HAP-1 (cell line): ENCODE results near the gene L3MBTL4.

ENCODE experiments used
- DNase-seq, 2 experiments: peaks; one replicate each; pipeline ENCODE4 v3.0.0-alpha.2; 2016 to 2020; ENCODE audit warnings: low spot score in 2 of 2
- H3K27me3 ChIP-seq: fragments of 250-450 bp; sonication (Bioruptor Pico); 2 replicates; pipeline ENCODE4 v1.5.1; 2020; ENCODE audit warnings: low read depth, mild to moderate bottlenecking, moderate library complexity
- H3K36me3 ChIP-seq: fragments of 250-450 bp; sonication (Bioruptor Pico); replicated peaks from 2 replicates; pipeline ENCODE4 v1.5.1; 2020; ENCODE audit warnings: mild to moderate bottlenecking
- H3K4me1 ChIP-seq: fragments of 250-450 bp; sonication (Bioruptor Pico); 2 replicates; pipeline ENCODE4 v1.5.1; 2020; ENCODE audit warnings: mild to moderate bottlenecking
- H3K4me3 ChIP-seq: fragments of 250-450 bp; sonication (Bioruptor Pico); 2 replicates; pipeline ENCODE4 v1.5.1; 2020; ENCODE audit warnings: mild to moderate bottlenecking, moderate library complexity
- H3K9me3 ChIP-seq: fragments of 250-450 bp; sonication (Bioruptor Pico); 2 replicates; pipeline ENCODE4 v1.5.1; 2020; ENCODE audit warnings: mild to moderate bottlenecking, moderate library complexity
- in situ Hi-C: fragments of 300-500 bp; cut with MboI; formaldehyde crosslinking; loops from 3 replicates; pipeline ENCODE4 v1.14.3; 2020; ENCODE audit warnings: low sequenced_read_pairs, inconsistent platforms, mixed read lengths

The L3MBTL4 gene

DNA sequence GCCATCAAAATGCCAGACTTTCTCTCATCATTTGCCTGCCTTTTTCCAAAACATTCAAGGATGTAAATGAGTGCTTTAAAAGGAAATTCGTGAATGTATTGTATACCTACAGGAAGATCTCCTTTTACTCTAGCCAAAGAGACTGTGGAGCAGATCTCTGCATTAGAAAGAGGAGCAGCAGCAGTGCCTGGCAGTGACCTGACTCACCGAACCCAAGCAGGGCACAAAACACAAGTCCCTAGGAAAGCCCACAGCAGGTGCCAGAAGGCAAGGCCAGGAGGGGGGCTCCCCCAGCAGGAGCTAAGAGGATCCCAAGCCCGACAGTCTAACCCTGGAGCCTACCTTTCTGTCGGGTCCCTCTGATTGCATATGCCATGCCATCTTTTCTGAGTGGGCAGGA, 47.9 kb downstream of the L3MBTL4 start:
- Histone ChIP-seq H3K36me3 (no peaks in the 10 kb centered on the region), H3K4me1 (no peaks in the 10 kb centered on the region), H3K27me3 (no peaks in the 10 kb centered on the region), H3K4me3 (no peak overlapping the region), H3K9me3 (no peaks in the 10 kb centered on the region)
- in situ Hi-C loops = no loop called here
- DNase-seq = no peak

DNA sequence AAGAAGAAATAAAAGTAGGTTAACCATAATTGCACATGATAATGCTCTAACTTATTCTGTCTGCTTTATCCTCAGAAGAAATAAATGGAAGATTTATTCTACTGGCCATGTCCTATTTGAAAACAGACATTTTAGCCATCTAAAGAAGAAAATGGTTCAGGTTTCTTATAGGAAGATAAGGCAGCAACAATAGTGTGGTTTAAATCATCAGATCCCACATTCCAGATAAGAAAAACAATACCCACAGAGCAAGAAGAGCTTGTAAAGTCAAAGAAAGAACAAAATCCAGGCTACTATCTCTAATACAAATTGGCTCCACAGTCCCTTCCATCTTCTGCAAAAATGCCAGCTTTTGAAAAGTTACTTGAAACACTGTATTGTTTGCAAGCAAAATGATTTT, 49.3 kb downstream of the L3MBTL4 start:
- Histone ChIP-seq H3K36me3 (no peaks in the 10 kb centered on the region), H3K9me3 (no peaks in the 10 kb centered on the region), H3K4me3 (no peak overlapping the region), H3K4me1 (no peaks in the 10 kb centered on the region), H3K27me3 (no peaks in the 10 kb centered on the region)
- in situ Hi-C loops = no loop called here
- no peak for DNase-seq

DNA sequence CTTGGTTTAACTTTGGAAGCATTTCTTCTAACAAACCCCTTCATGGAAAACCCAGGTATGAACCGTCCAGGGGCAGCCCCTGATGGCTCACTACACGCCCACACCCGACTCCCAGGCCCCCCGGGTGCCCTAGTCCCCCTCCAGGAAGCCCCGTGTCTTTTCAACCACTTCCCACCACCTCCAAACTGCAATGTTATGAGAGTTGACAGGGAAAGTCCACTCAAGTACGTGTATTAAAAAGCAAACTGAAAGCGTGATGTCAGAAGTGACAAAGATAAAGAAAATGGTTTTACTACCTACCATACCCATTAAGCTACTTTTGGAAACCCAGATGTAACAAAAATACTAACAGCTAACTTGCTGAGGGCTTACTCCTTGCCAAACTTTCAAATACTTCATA, 51.5 kb downstream of the L3MBTL4 start:
- Histone ChIP-seq H3K9me3 (no peaks in the 10 kb centered on the region), H3K36me3 (no peaks in the 10 kb centered on the region), H3K27me3 (no peaks in the 10 kb centered on the region), H3K4me1 (no peaks in the 10 kb centered on the region), H3K4me3 (no peak overlapping the region)
- no peak for DNase-seq
- in situ Hi-C loops = no loop called here

GRCh38 chr18:6362559-6363129, 52.1 kb downstream of the L3MBTL4 start:
- in situ Hi-C loops = no loop called here
- Histone ChIP-seq H3K4me1 (no peaks in the 10 kb centered on the region), H3K27me3 (no peaks in the 10 kb centered on the region), H3K4me3 (no peak overlapping the region), H3K36me3 (no peaks in the 10 kb centered on the region), H3K9me3 (no peaks in the 10 kb centered on the region)
- DNase-seq = no peak

DNA sequence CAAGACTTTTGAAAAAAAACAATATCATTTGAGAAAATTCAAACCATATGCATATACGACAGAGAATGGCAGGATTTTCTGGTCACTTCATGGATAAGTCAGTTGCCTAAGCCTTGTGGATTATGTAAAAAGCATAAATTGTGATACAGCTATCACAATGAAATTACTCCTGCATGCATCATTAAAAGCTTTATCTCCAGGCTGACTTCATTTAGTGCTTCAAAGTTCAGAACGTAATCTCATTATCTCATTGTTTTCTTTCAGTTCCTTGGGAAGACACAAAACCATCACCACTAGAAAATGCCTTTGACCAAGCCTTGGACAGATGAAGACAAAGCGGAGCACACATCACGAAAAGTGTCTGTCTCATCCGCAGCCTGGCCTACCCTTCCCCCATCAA, 57.0 kb downstream of the L3MBTL4 start:
- H3K4me1 ChIP-seq = no peaks in the 10 kb centered on the region
- H3K4me3 ChIP-seq = no peak overlapping the region
- H3K9me3 ChIP-seq = no peaks in the 10 kb centered on the region
- in situ Hi-C loops = no loop called here
- no peaks in the 10 kb centered on the region for H3K36me3 ChIP-seq
- no peaks in the 10 kb centered on the region for H3K27me3 ChIP-seq
- DNase-seq = no peak

- no peak for DNase-seq
- Histone ChIP-seq H3K9me3 (no peaks in the 10 kb centered on the region), H3K4me3 (no peak overlapping the region), H3K4me1 (no peaks in the 10 kb centered on the region), H3K36me3 (no peaks in the 10 kb centered on the region), H3K27me3 (no peaks in the 10 kb centered on the region)
- in situ Hi-C loops = no loop called here
Measured at GRCh38 chr18:6355789-6356589, 58.7 kb downstream of the L3MBTL4 start.

DNA sequence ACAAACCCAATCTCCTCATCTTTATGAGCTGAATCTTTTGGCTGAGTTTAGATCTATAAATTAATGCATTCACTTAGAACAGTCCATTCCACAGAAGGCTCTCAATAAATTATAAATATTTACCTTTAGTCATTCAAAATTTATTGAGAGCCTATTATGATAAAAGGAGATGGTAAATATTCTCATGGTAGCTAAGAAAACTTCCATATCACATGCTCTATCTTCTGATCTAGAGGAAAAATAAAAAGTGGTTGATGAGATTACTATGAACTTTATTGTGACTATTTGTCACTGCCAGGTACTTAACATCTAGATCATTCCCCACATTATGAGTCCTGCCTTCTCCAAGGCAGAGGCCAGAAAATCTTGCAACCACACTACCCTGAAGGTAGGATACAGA, 62.4 kb downstream of the L3MBTL4 start:
- no peak for DNase-seq
- no peaks in the 10 kb centered on the region for H3K4me1 ChIP-seq
- no peaks in the 10 kb centered on the region for H3K27me3 ChIP-seq
- H3K9me3 ChIP-seq = no peaks in the 10 kb centered on the region
- in situ Hi-C loops = no loop called here
- no peak overlapping the region for H3K4me3 ChIP-seq
- H3K36me3 ChIP-seq = no peaks in the 10 kb centered on the region

- H3K27me3 ChIP-seq = no peaks in the 10 kb centered on the region
- H3K4me1 ChIP-seq = no peaks in the 10 kb centered on the region
- DNase-seq = no peak
- H3K4me3 ChIP-seq = no peak overlapping the region
- no peaks in the 10 kb centered on the region for H3K36me3 ChIP-seq
- in situ Hi-C loops = no loop called here
- H3K9me3 ChIP-seq = no peaks in the 10 kb centered on the region
Measured at GRCh38 chr18:6342990-6343389, 71.7 kb downstream of the L3MBTL4 start.

DNA sequence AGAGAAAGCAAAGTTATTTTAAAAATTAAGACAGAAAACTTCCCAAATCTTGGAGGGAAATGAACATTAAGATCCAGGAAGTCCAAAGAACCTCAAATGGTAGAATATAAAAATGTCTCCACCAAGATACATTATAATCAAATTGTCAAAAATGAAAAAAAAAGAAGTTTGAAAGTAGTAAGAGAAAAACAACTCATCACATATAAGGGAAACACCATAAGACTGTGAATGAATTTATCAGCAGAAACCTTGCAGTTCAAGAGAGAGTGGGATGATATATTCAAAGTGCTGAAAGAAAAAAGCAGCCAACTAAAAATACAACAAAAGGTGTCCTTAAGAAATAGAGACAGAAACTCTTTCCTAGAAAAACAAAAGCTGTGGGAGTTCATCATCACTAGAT, 73.0 kb downstream of the L3MBTL4 start:
- no peaks in the 10 kb centered on the region; the same call in 1 of the 2 replicates for H3K9me3 ChIP-seq
- H3K36me3 ChIP-seq = no peaks in the 10 kb centered on the region
- no peaks in the 10 kb centered on the region for H3K27me3 ChIP-seq
- no peak overlapping the region for H3K4me3 ChIP-seq
- in situ Hi-C loops = no loop called here
- H3K4me1 ChIP-seq = no peaks in the 10 kb centered on the region
- DNase-seq = no peak

GRCh38 chr18:6341303-6341702, 73.4 kb downstream of the L3MBTL4 start:
- Histone ChIP-seq H3K36me3 (no peaks in the 10 kb centered on the region), H3K4me3 (no peak overlapping the region), H3K4me1 (no peaks in the 10 kb centered on the region), H3K9me3 (no peaks in the 10 kb centered on the region; the same call in 1 of the 2 replicates), H3K27me3 (no peaks in the 10 kb centered on the region)
- in situ Hi-C loops = no loop called here
- DNase-seq = no peak

DNA sequence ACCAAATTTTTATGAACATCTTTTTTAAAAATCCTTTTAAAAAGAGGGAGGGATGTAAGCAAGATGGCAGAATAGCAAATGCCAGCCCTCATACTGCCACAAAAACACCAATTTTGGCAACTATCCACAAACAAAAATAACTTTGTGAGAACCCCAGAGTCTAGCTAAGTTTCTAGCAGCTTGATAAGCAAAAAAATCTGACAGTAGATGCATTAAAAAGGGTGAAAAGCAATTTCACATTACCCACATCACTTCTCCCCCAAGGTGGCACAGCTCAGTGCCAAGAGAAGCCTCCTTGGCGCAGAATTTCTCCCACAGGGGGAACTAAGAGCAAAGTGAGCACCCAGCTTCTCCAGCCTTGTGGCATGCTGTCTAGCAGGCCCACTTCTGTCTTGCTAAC, 74.6 kb downstream of the L3MBTL4 start:
- no peak for DNase-seq
- H3K27me3 ChIP-seq = no peaks in the 10 kb centered on the region
- H3K36me3 ChIP-seq = no peaks in the 10 kb centered on the region
- H3K4me1 ChIP-seq = no peaks in the 10 kb centered on the region
- no peaks in the 10 kb centered on the region; the same call in 1 of the 2 replicates for H3K9me3 ChIP-seq
- in situ Hi-C loops = no loop called here
- H3K4me3 ChIP-seq = no peak overlapping the region

- Histone ChIP-seq H3K4me1 (no peaks in the 10 kb centered on the region), H3K9me3 (no peaks in the 10 kb centered on the region; the same call in 1 of the 2 replicates), H3K27me3 (no peaks in the 10 kb centered on the region), H3K4me3 (no peak overlapping the region), H3K36me3 (no peaks in the 10 kb centered on the region)
- DNase-seq = no peak
- in situ Hi-C loops = no loop called here
Measured at GRCh38 chr18:6336239-6336638, 78.5 kb downstream of the L3MBTL4 start.

DNA sequence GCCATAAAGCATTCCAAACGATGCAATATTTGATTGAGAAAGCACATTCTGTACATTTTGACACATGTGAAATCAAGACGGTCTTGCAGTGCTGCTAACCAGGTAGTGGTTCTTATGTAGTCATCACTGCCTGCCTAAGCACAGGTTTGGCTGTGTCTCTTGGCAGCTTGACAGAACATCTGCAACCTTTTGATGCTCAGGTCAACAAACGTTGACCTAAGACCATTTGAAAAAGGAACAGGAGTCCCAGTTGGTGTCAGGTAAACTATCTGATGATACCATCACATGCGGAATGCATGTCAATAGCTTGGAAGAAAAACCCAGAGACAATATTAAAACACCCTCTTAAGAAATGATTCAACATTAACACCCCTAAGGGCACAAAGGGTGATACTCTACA, 80.7 kb downstream of the L3MBTL4 start:
- Histone ChIP-seq H3K4me1 (no peaks in the 10 kb centered on the region), H3K9me3 (no peaks in the 10 kb centered on the region; the same call in 1 of the 2 replicates), H3K36me3 (no peaks in the 10 kb centered on the region), H3K4me3 (no peak overlapping the region), H3K27me3 (no peaks in the 10 kb centered on the region)
- no peak for DNase-seq
- in situ Hi-C loops = no loop called here

- H3K27me3 ChIP-seq = no peaks in the 10 kb centered on the region
- in situ Hi-C loops = no loop called here
- no peaks in the 10 kb centered on the region; the same call in 1 of the 2 replicates for H3K9me3 ChIP-seq
- H3K4me1 ChIP-seq = no peaks in the 10 kb centered on the region
- no peak for DNase-seq
- no peak overlapping the region for H3K4me3 ChIP-seq
- no peaks in the 10 kb centered on the region for H3K36me3 ChIP-seq
Measured at GRCh38 chr18:6331872-6332271, 82.8 kb downstream of the L3MBTL4 start.
